ENCODE measurements around the gene B3GALT5.

DNA sequence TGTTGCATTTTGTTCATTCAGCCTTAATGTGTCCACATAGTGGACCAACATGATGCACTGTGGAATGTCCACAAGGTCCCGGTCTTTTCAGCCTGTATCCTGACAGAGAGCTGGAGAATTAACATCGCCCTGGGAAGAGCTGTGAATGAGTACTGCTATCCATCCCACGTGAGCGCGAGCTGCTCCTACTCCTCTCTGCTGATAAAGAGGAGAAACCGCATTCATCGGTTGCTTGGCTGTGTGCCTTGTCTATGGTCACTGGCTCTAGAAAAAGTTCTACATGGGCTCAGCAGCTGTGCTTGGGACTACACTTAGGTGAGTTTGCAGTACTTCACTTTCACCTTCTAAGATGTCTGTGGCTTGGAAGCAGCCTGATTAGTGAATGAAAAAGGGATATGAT is 101.2 kb downstream of the B3GALT5 start:
- TF ChIP-seq, protein P1, sequence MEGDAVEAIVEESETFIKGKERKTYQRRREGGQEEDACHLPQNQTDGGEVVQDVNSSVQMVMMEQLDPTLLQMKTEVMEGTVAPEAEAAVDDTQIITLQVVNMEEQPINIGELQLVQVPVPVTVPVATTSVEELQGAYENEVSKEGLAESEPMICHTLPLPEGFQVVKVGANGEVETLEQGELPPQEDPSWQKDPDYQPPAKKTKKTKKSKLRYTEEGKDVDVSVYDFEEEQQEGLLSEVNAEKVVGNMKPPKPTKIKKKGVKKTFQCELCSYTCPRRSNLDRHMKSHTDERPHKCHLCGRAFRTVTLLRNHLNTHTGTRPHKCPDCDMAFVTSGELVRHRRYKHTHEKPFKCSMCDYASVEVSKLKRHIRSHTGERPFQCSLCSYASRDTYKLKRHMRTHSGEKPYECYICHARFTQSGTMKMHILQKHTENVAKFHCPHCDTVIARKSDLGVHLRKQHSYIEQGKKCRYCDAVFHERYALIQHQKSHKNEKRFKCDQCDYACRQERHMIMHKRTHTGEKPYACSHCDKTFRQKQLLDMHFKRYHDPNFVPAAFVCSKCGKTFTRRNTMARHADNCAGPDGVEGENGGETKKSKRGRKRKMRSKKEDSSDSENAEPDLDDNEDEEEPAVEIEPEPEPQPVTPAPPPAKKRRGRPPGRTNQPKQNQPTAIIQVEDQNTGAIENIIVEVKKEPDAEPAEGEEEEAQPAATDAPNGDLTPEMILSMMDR (IDR thresholded peaks at IDR 0.05), result no peak
- TF ChIP-seq ZFX (IDR thresholded peaks at IDR 0.05; ENCODE audit: borderline replicate concordance), result no peak
